AG09309 (cell line): Measurements from ENCODE around the gene CNN1.
"Not testable (repeated sequence)": the region's sequence is repeated elsewhere in the genome, so short reads cannot be mapped to it uniquely, and the experiment has no call there.

Experiments
- DNase-seq: peaks from one replicate; pipeline ENCODE4 v3.0.0-alpha.2; 2010; ENCODE audit warnings: low read depth
- H3K4me3 ChIP-seq: 2 replicates; pipeline ENCODE4 v1.5.1; 2011; ENCODE audit warnings: mild to moderate bottlenecking, low read depth, low read length, moderate library complexity; ENCODE audit not compliant: control insufficient read depth
- TF ChIP-seq, protein P1 (sequence below): IDR thresholded peaks from 2 replicates; pipeline ENCODE4 v1.5.1; 2011; ENCODE audit warnings: mild to moderate bottlenecking, low read depth, low read length, inconsistent platforms; ENCODE audit not compliant: insufficient read depth, control insufficient read depth; ENCODE audit errors: missing control alignments

The CNN1 gene

GRCh38 chr19:11566164-11566563, 27.5 kb downstream of the CNN1 start:
- TF ChIP-seq, protein P1, sequence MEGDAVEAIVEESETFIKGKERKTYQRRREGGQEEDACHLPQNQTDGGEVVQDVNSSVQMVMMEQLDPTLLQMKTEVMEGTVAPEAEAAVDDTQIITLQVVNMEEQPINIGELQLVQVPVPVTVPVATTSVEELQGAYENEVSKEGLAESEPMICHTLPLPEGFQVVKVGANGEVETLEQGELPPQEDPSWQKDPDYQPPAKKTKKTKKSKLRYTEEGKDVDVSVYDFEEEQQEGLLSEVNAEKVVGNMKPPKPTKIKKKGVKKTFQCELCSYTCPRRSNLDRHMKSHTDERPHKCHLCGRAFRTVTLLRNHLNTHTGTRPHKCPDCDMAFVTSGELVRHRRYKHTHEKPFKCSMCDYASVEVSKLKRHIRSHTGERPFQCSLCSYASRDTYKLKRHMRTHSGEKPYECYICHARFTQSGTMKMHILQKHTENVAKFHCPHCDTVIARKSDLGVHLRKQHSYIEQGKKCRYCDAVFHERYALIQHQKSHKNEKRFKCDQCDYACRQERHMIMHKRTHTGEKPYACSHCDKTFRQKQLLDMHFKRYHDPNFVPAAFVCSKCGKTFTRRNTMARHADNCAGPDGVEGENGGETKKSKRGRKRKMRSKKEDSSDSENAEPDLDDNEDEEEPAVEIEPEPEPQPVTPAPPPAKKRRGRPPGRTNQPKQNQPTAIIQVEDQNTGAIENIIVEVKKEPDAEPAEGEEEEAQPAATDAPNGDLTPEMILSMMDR, result no peak
- no peak for DNase-seq
- H3K4me3 ChIP-seq, result no peak overlapping the region

DNA sequence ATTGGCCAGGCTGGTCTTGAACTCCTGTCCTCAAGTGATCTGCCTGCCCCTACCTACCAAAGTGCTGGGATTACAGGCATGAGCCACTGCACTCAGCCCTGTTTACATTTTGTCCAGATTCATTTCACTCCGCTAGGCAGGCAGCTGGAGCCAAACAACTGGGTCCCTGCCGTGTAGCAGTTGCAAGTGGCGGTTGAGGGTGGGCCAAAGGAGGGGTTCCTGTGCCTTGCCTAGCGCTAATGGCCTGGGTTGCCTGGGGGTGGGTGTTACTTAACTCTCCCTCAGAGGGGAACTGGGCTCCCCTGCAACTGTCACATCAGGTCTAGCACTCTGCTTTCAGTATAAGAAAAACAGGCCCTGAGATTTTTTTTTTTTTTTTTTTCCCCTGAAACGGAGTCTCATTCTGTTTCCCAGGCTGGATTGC, 31.4 kb downstream of the CNN1 start:
- DNase-seq, result no peak

DNA sequence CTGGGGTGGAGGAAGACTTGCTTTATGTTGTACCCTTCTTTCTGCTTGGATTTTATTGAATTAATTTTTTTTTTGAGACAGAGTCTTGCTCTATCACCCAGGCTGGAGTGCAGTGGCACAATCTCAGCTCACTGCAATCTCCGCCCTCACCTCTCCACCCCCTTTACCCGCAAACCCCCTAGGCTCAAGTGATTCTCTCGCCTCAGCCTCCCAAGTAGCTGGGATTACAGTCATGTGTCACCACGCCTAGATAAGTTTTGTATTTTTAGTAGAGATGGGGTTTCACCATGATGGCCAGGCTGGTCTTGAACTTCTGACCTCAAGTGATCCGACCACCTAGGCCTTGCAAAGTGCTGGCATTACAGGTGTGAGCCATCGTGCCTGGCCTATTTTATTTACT, 34.7 kb downstream of the CNN1 start:
- DNase-seq, H3K4me3 ChIP-seq: not testable (repeated sequence)

More for the DNA sequence above, 31.4 kb downstream of the CNN1 start:
- TF ChIP-seq, protein P1, result no peak
- H3K4me3 ChIP-seq, result no peak overlapping the region

DNA sequence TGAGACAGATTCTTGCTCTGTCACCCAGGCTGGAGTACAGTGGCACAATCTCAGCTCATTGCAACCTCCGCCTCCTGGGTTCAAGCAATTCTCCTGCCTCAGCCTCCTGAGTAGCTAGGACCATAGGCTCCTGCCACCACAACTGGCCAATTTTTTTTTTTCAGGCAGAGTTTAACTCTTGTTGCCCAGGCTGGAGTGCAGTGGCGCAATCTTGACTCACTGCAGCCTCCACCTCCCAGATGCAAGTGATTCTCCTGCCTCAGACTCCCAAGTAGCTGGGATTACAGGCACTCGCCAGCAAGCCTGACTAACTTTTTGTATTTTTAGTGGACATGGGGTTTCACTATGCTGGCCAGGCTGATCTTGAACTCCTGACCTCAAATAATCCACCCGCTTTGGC, 35.1 kb downstream of the CNN1 start:
- not testable (repeated sequence) for DNase-seq, H3K4me3 ChIP-seq

GRCh38 chr19:11574689-11575088, 36.0 kb downstream of the CNN1 start:
- TF ChIP-seq, protein P1, result no peak
- no peak overlapping the region for H3K4me3 ChIP-seq
- DNase-seq, result no peak

DNA sequence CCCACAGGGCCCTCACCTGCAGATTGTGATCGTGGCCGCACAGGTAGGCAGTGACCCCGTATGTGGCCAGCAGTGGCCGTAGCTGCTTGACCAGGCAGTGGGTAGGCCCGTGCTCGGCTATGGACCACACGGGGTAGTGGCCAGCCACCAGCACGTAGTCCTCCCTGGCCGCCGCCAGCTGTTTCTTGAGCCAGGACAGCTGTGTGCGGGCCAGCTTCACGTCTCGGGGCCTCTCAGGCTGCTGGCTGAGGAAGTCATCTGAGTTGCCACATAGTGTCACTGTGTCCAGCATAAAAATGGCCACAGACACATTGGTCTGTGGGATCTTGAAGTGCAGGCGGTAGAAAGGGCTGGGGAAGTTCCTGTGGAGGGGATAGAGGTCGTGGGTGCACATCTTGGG, 37.6 kb downstream of the CNN1 start:
- DNase-seq, result no peak
- TF ChIP-seq, protein P1, result no peak
- H3K4me3 ChIP-seq, result no peak overlapping the region

- TF ChIP-seq, protein P1, result no peak
- DNase-seq, result no peak
- no peak within 1 kb of the TSS for H3K4me3 ChIP-seq
Measured at GRCh38 chr19:11577451-11578257, 39.0 kb downstream of the CNN1 start, which contains the start of gene ACP5. TSS of gene ACP5 (minus strand) at chr19:11577645. CDS start at chr19:11577317, 328 bp downstream.
